IPS-18a (cell line): ENCODE measurements around the gene POLRMT.

Experiments used
- H3K27ac ChIP-seq: one replicate; pipeline ENCODE4 v1.5.1; 2013; ENCODE audit warnings: low read length
- H3K27me3 ChIP-seq: one replicate; pipeline ENCODE4 v1.6.1; 2013; ENCODE audit warnings: mild to moderate bottlenecking, low read length; ENCODE audit not compliant: control insufficient read depth, insufficient read depth
- H3K36me3 ChIP-seq: one replicate; pipeline ENCODE4 v1.6.1; 2013; ENCODE audit warnings: low read depth, low read length; ENCODE audit not compliant: control insufficient read depth
- H3K4me1 ChIP-seq: one replicate; pipeline ENCODE4 v1.6.1; 2013; ENCODE audit warnings: low read depth, low read length; ENCODE audit not compliant: control insufficient read depth
- H3K4me3 ChIP-seq: one replicate; pipeline ENCODE4 v1.5.1; 2013; ENCODE audit warnings: low read length
- H3K9ac ChIP-seq: one replicate; pipeline ENCODE4 v1.6.1; 2013; ENCODE audit warnings: mild to moderate bottlenecking, low read length, moderate library complexity
- H3K9me3 ChIP-seq: one replicate; pipeline ENCODE4 v1.6.1; 2013; ENCODE audit warnings: low read depth, low read length; ENCODE audit not compliant: control insufficient read depth

POLRMT gene

GRCh38 chr19:581399-582111, 51.8 kb downstream of the POLRMT start:
- Histone ChIP-seq H3K27me3 (no peaks in the 10 kb centered on the region), H3K36me3 (peaks cover 33% of the 10 kb centered on the region), H3K9ac (no peak overlapping the region), H3K27ac (no peak overlapping the region), H3K9me3 (no peaks in the 10 kb centered on the region), H3K4me1 (no peaks in the 10 kb centered on the region), H3K4me3 (no peak overlapping the region)

DNA sequence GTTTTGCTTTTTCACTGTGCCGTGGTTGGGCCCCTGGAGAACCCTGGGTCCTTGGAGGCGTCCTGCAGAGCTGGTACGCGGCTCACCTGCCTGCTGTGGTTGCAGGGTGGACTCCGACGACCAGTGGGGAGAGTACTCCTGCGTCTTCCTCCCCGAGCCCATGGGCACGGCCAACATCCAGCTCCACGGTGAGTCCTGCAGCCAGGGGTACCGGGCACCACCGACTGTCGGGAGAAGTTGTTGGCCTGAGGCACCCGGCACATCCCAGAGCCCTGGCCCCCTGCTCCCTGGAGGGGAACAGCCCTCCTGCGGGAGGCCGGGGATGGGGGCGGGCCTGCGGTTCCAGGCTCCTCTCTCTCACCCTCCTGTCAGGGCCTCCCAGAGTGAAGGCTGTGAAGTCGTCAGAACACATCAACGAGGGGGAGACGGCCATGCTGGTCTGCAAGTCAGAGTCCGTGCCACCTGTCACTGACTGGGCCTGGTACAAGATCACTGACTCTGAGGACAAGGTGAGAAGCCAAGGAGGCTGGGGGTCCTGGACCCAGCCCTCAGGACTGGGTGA, 53.0 kb downstream of the POLRMT start:
- H3K4me3 ChIP-seq, result no peak overlapping the region
- no peaks in the 10 kb centered on the region for H3K4me1 ChIP-seq
- H3K27me3 ChIP-seq, result no peaks in the 10 kb centered on the region
- no peaks in the 10 kb centered on the region for H3K9me3 ChIP-seq
- H3K9ac ChIP-seq, result no peak overlapping the region
- peaks cover 33% of the 10 kb centered on the region for H3K36me3 ChIP-seq
- H3K27ac ChIP-seq, result no peak overlapping the region

- Histone ChIP-seq H3K27ac (no peak overlapping the region), H3K4me1 (peaks cover 4% of the 10 kb centered on the region), H3K27me3 (no peaks in the 10 kb centered on the region), H3K36me3 (peaks cover 33% of the 10 kb centered on the region), H3K9ac (no peak overlapping the region), H3K4me3 (no peak overlapping the region), H3K9me3 (no peaks in the 10 kb centered on the region)
Observed at GRCh38 chr19:579842-580155, 53.5 kb downstream of the POLRMT start.

GRCh38 chr19:579111-579841, 54.1 kb downstream of the POLRMT start:
- no peak overlapping the region for H3K9ac ChIP-seq
- no peak overlapping the region for H3K4me3 ChIP-seq
- no peaks in the 10 kb centered on the region for H3K27me3 ChIP-seq
- H3K36me3 ChIP-seq, result peaks cover 33% of the 10 kb centered on the region
- H3K4me1 ChIP-seq, result peaks cover 9% of the 10 kb centered on the region
- no peak overlapping the region for H3K27ac ChIP-seq
- H3K9me3 ChIP-seq, result no peaks in the 10 kb centered on the region

- no peak overlapping the region for H3K27ac ChIP-seq
Observed at GRCh38 chr19:577439-578392, 55.6 kb downstream of the POLRMT start.

DNA sequence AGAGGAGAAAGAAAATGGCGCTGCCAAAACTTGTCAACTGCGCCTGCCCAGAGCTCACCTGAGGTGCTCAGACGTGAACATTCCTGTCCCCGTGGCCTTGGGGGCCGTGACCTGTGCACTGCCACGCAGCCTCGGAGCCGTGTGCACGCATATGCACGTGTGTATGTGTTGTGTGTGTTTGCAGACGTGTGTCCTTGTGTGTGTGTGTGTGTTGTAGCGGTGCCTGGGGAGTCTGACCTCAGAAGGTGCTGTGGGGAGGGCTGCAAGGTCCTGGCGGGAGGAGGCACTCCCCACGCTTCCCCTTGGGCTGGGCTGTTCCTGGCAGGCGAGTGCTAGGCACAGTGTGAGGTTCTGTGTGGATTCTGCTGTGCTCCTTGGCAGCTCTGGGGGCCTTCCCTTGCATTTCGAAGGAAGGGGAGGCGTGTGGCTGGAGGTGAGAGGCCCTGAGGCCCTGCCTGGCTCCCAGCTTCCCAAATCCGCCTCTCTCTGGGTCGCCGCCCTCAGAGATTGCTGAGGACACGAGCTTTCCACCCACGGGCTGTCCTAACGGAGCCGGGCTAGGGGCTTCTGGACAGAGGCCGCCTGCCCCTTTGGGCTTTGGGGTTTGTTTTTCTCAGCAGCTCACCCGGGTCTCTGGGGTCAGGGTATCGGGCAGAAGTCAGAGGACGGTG, 56.4 kb downstream of the POLRMT start:
- Histone ChIP-seq H3K9ac (no peak overlapping the region), H3K36me3 (peaks cover 25% of the 10 kb centered on the region), H3K4me1 (peaks cover 9% of the 10 kb centered on the region), H3K27me3 (no peaks in the 10 kb centered on the region), H3K4me3 (no peak overlapping the region), H3K27ac (no peak overlapping the region), H3K9me3 (no peaks in the 10 kb centered on the region)

More at GRCh38 chr19:577439-578392, 55.6 kb downstream of the POLRMT start:
- Histone ChIP-seq H3K36me3 (peaks cover 29% of the 10 kb centered on the region), H3K27me3 (no peaks in the 10 kb centered on the region), H3K4me3 (no peak overlapping the region), H3K9ac (no peak overlapping the region), H3K9me3 (no peaks in the 10 kb centered on the region), H3K4me1 (peaks cover 9% of the 10 kb centered on the region)

DNA sequence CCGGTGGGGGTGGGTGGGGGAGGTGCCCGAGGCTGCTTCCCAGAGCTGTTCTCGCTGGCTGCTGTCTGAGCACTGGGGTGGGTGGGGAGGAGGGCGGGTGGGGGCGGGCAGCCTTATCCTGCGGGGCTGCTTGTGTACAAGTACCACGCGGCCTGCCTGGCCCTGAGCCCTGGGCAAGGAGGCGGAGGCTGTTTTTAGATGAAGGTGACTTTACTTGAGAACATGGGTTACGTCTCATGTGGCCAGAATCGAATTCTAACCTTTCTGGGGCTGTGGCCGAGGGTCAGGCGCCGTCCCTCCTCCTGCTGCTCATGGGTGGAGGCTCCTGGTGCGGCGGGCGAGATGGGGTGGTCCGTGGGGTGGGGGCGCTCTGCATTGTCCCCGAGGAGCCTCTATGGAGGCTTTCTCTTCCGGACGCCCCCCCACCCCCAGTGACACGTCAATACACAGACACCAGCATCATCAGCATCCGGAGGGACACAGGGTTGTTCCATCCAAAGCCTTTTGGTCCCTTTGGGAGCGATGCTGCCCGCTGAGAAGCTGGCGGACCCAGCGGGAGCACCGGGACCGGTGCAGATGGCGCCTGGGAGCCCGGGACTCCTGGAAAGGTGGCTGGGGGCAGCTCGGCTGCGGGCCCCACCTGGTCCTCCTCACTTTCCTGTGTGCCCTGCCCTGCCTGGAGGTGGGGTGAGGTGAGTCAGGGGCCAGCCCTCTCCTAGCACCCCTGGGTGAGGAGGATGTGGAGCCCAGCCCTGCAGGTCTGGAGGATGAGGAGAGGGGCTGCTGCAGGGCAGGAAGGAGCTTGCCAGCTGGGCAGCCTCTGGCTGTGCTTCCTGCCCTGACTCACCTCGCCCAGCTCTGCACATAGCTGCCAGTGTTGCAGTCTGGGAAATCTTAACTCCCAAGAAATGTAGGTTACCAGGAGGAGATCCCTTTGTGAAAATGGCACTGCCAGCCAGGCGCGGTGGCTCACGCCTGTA, 57.5 kb downstream of the POLRMT start:
- Histone ChIP-seq H3K36me3 (peaks cover 17% of the 10 kb centered on the region), H3K27ac (no peak overlapping the region), H3K4me3 (peak overlapping the region; percentile 43)

DNA sequence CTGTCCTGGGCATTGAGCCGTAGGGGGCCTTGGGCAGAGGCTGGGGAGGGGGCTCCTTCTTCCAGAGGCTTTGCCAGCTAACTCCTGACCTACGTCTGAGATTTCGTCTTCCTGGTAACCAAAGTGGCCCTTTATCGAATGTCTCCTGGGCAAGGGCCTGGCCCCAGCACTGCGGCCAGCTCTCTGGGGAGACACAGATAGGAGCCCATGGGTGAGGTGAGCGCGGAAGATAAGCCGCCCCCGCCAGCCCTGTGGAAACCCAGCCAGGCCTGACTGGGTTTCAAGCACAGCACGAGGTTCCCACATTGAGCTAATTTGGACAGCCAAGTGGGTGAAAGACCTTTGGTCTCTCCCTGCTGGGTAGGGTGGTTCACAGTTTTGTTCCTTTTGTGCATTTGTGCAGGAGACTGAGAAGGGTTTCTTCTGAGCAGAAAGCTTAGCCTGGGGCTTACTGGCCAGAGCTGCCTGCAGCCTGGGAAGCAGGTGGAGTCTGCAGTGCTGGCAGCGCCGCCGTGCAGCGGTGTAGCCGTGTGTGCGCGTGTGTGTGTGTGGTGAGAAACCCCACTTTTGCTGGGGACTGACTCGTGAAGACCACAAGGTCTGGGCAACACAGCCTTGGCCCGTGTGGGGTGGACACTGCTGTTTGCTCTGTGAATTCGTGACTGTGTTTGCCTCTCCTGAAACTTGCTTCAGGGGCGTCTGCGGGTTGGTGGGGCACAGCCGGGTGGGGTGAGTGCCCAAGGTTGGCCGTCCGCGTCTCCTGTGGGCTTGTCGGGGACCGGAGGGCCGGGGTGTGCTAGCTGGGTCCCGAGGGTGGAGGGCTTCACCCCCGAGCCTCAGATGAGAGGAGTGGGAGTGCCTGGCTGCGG, 58.4 kb downstream of the POLRMT start:
- Histone ChIP-seq H3K4me1 (peaks cover 13% of the 10 kb centered on the region), H3K9me3 (no peaks in the 10 kb centered on the region), H3K27ac (no peak overlapping the region), H3K36me3 (peaks cover 10% of the 10 kb centered on the region), H3K27me3 (peaks cover 8% of the 10 kb centered on the region), H3K9ac (peak overlapping the region; percentile 3), H3K4me3 (peak overlapping the region; percentile 43)

More for the DNA sequence above, 57.5 kb downstream of the POLRMT start:
- Histone ChIP-seq H3K27me3 (peaks cover 6% of the 10 kb centered on the region), H3K4me1 (peaks cover 9% of the 10 kb centered on the region), H3K9ac (no peak overlapping the region), H3K9me3 (no peaks in the 10 kb centered on the region)

DNA sequence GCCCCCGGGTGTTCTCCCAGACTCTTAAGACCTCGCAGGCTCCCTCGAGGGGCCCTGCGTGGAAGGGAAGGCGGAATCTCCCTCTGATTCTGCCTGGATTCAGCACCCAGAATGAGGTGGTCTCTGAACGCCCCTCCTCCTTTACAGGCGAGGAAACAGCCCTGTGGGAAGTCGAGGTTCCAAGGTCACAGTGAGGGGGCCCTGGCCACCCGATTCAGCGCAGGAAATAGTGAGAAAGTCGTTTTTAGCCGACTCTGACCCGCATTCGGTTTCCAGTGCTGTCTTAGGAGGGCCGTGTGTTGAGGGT, 59.9 kb downstream of the POLRMT start:
- Histone ChIP-seq H3K36me3 (peaks cover 4% of the 10 kb centered on the region), H3K27ac (peak overlapping the region; percentile 51), H3K9me3 (no peaks in the 10 kb centered on the region), H3K4me3 (peak overlapping the region; percentile 90), H3K27me3 (peaks cover 8% of the 10 kb centered on the region), H3K4me1 (peaks cover 15% of the 10 kb centered on the region), H3K9ac (peak overlapping the region; percentile 90)
